Measurements from ENCODE around the gene PPFIA3.

- TF ChIP-seq ZNF274 (IDR thresholded peaks at IDR 0.05; ENCODE audit: low read depth, low read length): no peak
- TF ChIP-seq YY1 (IDR thresholded peaks at IDR 0.05; ENCODE audit: insufficient read depth, insufficient read length): no peak
- TF ChIP-seq SUZ12 (IDR thresholded peaks at IDR 0.05; ENCODE audit: extremely low read depth, insufficient read depth, insufficient read length): no peak
These were observed 7.2 kb downstream of the PPFIA3 start for GRCh38 chr19:49126575-49126974.

All from NT2/D1 (cell line).